Measurements from ENCODE around the gene GOLT1A.

DNA sequence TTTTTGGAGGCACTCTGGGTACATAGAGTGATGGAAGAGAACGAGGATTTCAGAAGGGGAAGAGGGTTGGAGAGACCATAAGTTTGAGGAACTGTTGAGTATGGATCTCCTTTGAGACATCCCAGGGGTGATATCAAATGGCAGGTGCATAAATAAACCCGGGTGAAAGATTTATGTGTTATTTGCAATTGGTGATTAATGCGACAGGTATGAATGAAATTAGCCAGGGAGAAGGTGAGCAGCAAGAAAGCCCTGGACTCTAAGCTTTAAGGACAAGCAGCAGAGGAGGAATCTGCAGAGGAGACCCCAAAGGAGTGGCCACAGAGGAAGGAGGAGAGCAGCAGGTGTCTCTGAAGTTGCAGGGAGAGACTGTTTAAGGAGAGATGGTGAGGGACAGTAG is 38.8 kb downstream of the GOLT1A start:
- TF ChIP-seq, protein P1, sequence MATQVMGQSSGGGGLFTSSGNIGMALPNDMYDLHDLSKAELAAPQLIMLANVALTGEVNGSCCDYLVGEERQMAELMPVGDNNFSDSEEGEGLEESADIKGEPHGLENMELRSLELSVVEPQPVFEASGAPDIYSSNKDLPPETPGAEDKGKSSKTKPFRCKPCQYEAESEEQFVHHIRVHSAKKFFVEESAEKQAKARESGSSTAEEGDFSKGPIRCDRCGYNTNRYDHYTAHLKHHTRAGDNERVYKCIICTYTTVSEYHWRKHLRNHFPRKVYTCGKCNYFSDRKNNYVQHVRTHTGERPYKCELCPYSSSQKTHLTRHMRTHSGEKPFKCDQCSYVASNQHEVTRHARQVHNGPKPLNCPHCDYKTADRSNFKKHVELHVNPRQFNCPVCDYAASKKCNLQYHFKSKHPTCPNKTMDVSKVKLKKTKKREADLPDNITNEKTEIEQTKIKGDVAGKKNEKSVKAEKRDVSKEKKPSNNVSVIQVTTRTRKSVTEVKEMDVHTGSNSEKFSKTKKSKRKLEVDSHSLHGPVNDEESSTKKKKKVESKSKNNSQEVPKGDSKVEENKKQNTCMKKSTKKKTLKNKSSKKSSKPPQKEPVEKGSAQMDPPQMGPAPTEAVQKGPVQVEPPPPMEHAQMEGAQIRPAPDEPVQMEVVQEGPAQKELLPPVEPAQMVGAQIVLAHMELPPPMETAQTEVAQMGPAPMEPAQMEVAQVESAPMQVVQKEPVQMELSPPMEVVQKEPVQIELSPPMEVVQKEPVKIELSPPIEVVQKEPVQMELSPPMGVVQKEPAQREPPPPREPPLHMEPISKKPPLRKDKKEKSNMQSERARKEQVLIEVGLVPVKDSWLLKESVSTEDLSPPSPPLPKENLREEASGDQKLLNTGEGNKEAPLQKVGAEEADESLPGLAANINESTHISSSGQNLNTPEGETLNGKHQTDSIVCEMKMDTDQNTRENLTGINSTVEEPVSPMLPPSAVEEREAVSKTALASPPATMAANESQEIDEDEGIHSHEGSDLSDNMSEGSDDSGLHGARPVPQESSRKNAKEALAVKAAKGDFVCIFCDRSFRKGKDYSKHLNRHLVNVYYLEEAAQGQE (IDR thresholded peaks at IDR 0.05; ENCODE audit: insufficient read depth in 1 of 2, low read depth in 2 of 2, low read length in 2 of 2): no peak
- no peak for TF ChIP-seq SIN3A (IDR thresholded peaks at IDR 0.05; ENCODE audit: borderline replicate concordance, insufficient read depth, low read length)
- TF ChIP-seq POLR2AphosphoS5 (IDR thresholded peaks at IDR 0.05; ENCODE audit: low read depth, low read length): no peak
- TF ChIP-seq TAF1 (IDR thresholded peaks at IDR 0.05; ENCODE audit: borderline replicate concordance, insufficient read depth, low read length): no peak
- no peak for TF ChIP-seq FOXP2 (optimal IDR thresholded peaks at IDR 0.05; ENCODE audit: borderline replicate concordance, extremely low read depth, extremely low read length, insufficient read depth)

All from PFSK-1 (cell line).